ENCODE results near the gene UCN3.

UCN3 gene

DNA sequence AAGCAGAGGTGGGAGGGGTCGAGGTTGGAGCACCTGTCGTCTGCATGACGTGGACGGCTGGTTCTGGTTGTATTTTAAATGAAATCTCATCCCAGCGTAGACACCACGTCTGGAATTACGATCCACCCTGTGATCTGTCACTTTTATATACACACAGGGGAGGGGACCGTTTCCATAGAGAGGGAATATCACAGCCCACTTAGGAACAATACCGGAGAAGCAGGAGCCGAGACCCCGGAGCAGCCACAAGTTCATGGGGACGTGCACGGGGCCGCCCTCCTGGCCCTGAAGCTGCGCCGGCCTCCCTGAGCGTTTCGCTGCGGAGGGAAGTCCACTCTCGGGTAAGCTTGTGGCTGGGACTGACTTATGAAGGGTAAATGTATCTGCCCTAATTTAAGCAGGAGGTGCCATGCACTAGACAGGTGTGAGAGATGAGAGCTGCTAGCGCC, at the start of gene UCN3:
TSS of gene UCN3 (plus strand) at position 77 of the 449 bp plus-strand sequence. CDS start 8,755 bp downstream, outside the sequence.
- peaks cover 10% of the 10 kb centered on the region for H3K9me3 Mint-ChIP-seq
- TF ChIP-seq CTCF (IDR thresholded peaks at IDR 0.05; ENCODE audit: unreplicated experiment in 3 of 3): no peak
- H3K36me3 Mint-ChIP-seq (ENCODE audit: low read depth): peaks cover 5% of the 10 kb centered on the region
- H3K27me3 Mint-ChIP-seq (ENCODE audit: low read depth): peaks cover 40% of the 10 kb centered on the region
- peak within 1 kb of the TSS in 2 of 3 experiments; percentile 26 to 27 for H3K4me3 Mint-ChIP-seq
- H3K27ac Mint-ChIP-seq: no peak within 1 kb of the TSS
- H3K4me1 Mint-ChIP-seq: peaks cover 6% of the 10 kb centered on the region

- Mint-ChIP-seq H3K36me3 (ENCODE audit: low read depth) (no peaks in the 10 kb centered on the region), H3K27me3 (ENCODE audit: low read depth) (peaks cover 12% of the 10 kb centered on the region), H3K4me3 (no peak overlapping the region), H3K27ac (no peak overlapping the region), H3K9me3 (peaks cover 14% of the 10 kb centered on the region), H3K4me1 (no peaks in the 10 kb centered on the region)
- TF ChIP-seq CTCF (IDR thresholded peaks at IDR 0.05; ENCODE audit: unreplicated experiment in 3 of 3): no peak
These were observed 47.1 kb upstream of the UCN3 start for GRCh38 chr10:5317547-5318107.

- H3K36me3 Mint-ChIP-seq (ENCODE audit: low read depth): no peaks in the 10 kb centered on the region
- peaks cover 14% of the 10 kb centered on the region for H3K9me3 Mint-ChIP-seq
- H3K27me3 Mint-ChIP-seq (ENCODE audit: low read depth): peaks cover 12% of the 10 kb centered on the region
- H3K27ac Mint-ChIP-seq: no peak overlapping the region
- H3K4me1 Mint-ChIP-seq: no peaks in the 10 kb centered on the region
- TF ChIP-seq CTCF (IDR thresholded peaks at IDR 0.05; ENCODE audit: unreplicated experiment in 3 of 3): no peak
- no peak overlapping the region for H3K4me3 Mint-ChIP-seq
These were observed 46.6 kb upstream of the UCN3 start for GRCh38 chr10:5318148-5318547.

GRCh38 chr10:5319863-5320262, 44.9 kb upstream of the UCN3 start:
- H3K27ac Mint-ChIP-seq: no peak overlapping the region
- peaks cover 10% of the 10 kb centered on the region for H3K27me3 Mint-ChIP-seq (ENCODE audit: low read depth)
- peaks cover 12% of the 10 kb centered on the region for H3K9me3 Mint-ChIP-seq
- H3K4me1 Mint-ChIP-seq: no peaks in the 10 kb centered on the region
- no peak overlapping the region for H3K4me3 Mint-ChIP-seq
- H3K36me3 Mint-ChIP-seq (ENCODE audit: low read depth): no peaks in the 10 kb centered on the region
- TF ChIP-seq CTCF (IDR thresholded peaks at IDR 0.05; ENCODE audit: unreplicated experiment in 3 of 3): no peak

- H3K36me3 Mint-ChIP-seq (ENCODE audit: low read depth): no peaks in the 10 kb centered on the region
- no peak overlapping the region for H3K27ac Mint-ChIP-seq
- TF ChIP-seq CTCF (IDR thresholded peaks at IDR 0.05; ENCODE audit: unreplicated experiment in 3 of 3): no peak
- H3K4me1 Mint-ChIP-seq: no peaks in the 10 kb centered on the region
- H3K4me3 Mint-ChIP-seq: no peak overlapping the region
- peaks cover 20% of the 10 kb centered on the region for H3K27me3 Mint-ChIP-seq (ENCODE audit: low read depth)
- peaks cover 12% of the 10 kb centered on the region for H3K9me3 Mint-ChIP-seq
These were observed 43.5 kb upstream of the UCN3 start for GRCh38 chr10:5321273-5321672.

DNA sequence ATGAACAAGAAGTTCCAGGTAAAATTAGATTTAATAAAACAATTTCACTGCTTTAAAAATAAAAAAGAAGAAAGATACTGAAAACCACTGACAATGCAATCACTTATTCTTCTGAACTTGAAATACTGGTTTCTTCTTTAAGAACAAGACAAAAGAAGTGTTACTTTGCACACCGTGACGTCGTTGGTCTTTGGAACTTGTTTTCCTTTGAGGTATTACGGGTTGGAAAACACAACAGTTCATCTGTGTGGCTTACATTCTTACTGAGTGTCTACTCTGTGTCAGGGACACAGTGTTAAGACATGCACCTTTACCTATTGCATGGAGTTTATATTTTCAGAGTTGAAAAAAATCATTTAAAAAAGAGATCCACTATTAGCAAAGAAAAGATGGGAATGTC, 41.3 kb upstream of the UCN3 start:
- Mint-ChIP-seq H3K4me1 (no peaks in the 10 kb centered on the region), H3K27me3 (ENCODE audit: low read depth) (peaks cover 15% of the 10 kb centered on the region), H3K36me3 (ENCODE audit: low read depth) (no peaks in the 10 kb centered on the region), H3K9me3 (peaks cover 12% of the 10 kb centered on the region), H3K27ac (no peak overlapping the region), H3K4me3 (no peak overlapping the region)
- TF ChIP-seq CTCF (IDR thresholded peaks at IDR 0.05; ENCODE audit: unreplicated experiment in 3 of 3): no peak
